Iris pigment epithelial cell (primary cell): ENCODE measurements around the gene ZBTB48.
"Not testable (repeated sequence)": the region's sequence is repeated elsewhere in the genome, so short reads cannot be mapped to it uniquely, and the experiment has no call there.

ENCODE experiments used
- DNase-seq: peaks from one replicate; pipeline ENCODE4 v3.0.0-alpha.2; 2011; ENCODE audit warnings: low read depth

ZBTB48 gene

GRCh38 chr1:6579374-6580118, at the start of gene ZBTB48:
Gene ZBTB48 (plus strand): TSS chr1:6579994. CDS start chr1:6580610, 616 bp downstream.
- DNase-seq, result peak; percentile 95

GRCh38 chr1:6530504-6531160, 49.2 kb upstream of the ZBTB48 start:
- no peak for DNase-seq

GRCh38 chr1:6531996-6532395, 47.8 kb upstream of the ZBTB48 start:
- no peak for DNase-seq

GRCh38 chr1:6534248-6534822, 45.5 kb upstream of the ZBTB48 start:
- no peak for DNase-seq

GRCh38 chr1:6535214-6535613, 44.6 kb upstream of the ZBTB48 start:
- no peak for DNase-seq

GRCh38 chr1:6536291-6536690, 43.5 kb upstream of the ZBTB48 start:
- DNase-seq, result no peak

GRCh38 chr1:6538956-6539355, 40.8 kb upstream of the ZBTB48 start:
- DNase-seq, result peak; percentile 93

GRCh38 chr1:6544831-6545230, 35.0 kb upstream of the ZBTB48 start:
- DNase-seq, result peak; percentile 78

GRCh38 chr1:6545276-6546112, 34.3 kb upstream of the ZBTB48 start:
- peak; percentile 48 for DNase-seq

GRCh38 chr1:6546326-6546725, 33.5 kb upstream of the ZBTB48 start:
- DNase-seq, result no peak

- peak; percentile 36 for DNase-seq
These were observed 32.5 kb upstream of the ZBTB48 start for GRCh38 chr1:6547301-6547700.

- DNase-seq, result peak; percentile 85
These were observed 25.5 kb upstream of the ZBTB48 start, which contains the start of gene NOL9 for GRCh38 chr1:6554031-6554906. Gene NOL9 (minus strand): TSS chr1:6554513. CDS start chr1:6554502, 11 bp downstream.

GRCh38 chr1:6554907-6555778, 24.7 kb upstream of the ZBTB48 start, which contains the start of gene TAS1R1:
Gene TAS1R1 (plus strand): TSS chr1:6555307. CDS start chr1:6555374, 67 bp downstream.
- DNase-seq, result no peak

- DNase-seq, result no peak
These were observed 22.2 kb upstream of the ZBTB48 start for GRCh38 chr1:6557597-6557996.

- not testable (repeated sequence) for DNase-seq
These were observed 20.6 kb upstream of the ZBTB48 start for GRCh38 chr1:6559161-6559560.

- DNase-seq, result no peak
These were observed 19.5 kb upstream of the ZBTB48 start for GRCh38 chr1:6560267-6560666.

GRCh38 chr1:6569033-6569432, 10.8 kb upstream of the ZBTB48 start:
- DNase-seq, result no peak

GRCh38 chr1:6570100-6570499, 9.7 kb upstream of the ZBTB48 start:
- no peak for DNase-seq

GRCh38 chr1:6570987-6571386, 8.8 kb upstream of the ZBTB48 start:
- DNase-seq, result no peak
